Measurements from ENCODE around the gene KRABD2.
"Not testable (repeated sequence)": the region's sequence is repeated elsewhere in the genome, so short reads cannot be mapped to it uniquely, and the experiment has no call there.

The KRABD2 gene

GRCh38 chr17:8393470-8394231 lies 17.1 kb upstream of the KRABD2 start:
- DNase-seq (ENCODE audit: low read depth in 4 of 4, low spot score in 3 of 4): no peak

- no peak for DNase-seq (ENCODE audit: low read depth in 4 of 4, low spot score in 3 of 4)
These were observed 16.4 kb upstream of the KRABD2 start for GRCh38 chr17:8392674-8393469.

DNA sequence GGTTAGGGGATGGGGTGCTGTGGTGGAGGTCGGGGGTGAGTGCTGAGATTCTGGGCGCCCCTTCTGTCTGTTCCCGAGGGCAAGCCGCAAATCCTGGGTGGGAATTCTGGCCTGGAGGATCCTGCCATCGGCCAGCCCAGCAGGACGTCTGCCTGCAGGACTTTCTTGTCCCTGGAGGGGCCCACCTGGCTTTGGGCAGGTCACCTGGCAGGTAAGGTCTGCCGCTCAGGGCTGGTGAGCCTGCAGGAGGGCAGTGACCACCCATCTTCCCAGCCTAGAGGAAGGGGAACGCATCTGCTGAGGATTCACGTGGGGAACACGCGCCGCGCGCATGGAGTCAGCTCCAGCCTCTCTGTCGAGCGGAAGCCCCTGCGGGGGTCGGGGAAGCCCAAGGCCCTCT lies 15.8 kb upstream of the KRABD2 start:
- DNase-seq (ENCODE audit: low read depth in 4 of 4, low spot score in 3 of 4): no peak

GRCh38 chr17:8391711-8392110 lies 15.2 kb upstream of the KRABD2 start:
- no peak for DNase-seq (ENCODE audit: low read depth in 4 of 4, low spot score in 3 of 4)

DNA sequence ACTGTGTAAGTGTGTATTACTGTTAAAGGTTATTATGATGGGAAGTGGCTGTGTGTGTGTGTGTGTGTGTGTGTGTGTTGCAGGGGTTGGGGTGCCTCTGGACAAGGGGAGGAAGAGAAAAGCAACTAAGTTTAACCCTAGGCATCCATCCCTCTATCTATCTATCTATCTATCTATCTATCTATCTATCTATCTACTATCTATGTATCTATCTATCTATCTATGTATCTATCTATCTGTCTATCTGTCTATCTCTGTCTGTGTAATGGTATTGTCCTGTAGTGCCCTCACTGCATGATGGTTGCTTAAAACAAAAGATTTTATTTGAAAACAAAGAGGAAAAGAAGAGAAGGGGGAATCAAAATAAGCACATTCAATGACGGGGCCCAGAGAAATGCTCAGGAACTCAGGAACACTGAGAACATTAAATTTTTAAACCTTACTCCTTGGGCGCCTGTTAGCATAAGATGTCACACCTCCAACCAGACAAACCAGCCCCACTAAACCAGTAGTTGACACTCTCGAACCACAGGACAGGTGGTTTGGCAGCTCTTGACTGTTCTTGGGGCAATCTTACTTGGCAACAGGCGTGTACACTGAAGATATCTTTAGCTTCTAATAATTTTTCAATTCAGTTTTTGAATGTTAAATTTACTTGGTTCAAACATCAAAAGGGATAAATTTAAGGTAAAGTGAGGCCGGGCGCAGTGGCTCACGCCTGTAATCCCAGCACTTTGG lies 11.6 kb upstream of the KRABD2 start:
- DNase-seq (ENCODE audit: low read depth in 4 of 4, low spot score in 3 of 4): no peak

- no peak for DNase-seq (ENCODE audit: low read depth in 4 of 4, low spot score in 3 of 4)
These were observed 10.3 kb upstream of the KRABD2 start for GRCh38 chr17:8386841-8387240.

GRCh38 chr17:8384801-8385378 lies 8.4 kb upstream of the KRABD2 start:
- DNase-seq (ENCODE audit: low read depth in 4 of 4, low spot score in 3 of 4): no peak

DNA sequence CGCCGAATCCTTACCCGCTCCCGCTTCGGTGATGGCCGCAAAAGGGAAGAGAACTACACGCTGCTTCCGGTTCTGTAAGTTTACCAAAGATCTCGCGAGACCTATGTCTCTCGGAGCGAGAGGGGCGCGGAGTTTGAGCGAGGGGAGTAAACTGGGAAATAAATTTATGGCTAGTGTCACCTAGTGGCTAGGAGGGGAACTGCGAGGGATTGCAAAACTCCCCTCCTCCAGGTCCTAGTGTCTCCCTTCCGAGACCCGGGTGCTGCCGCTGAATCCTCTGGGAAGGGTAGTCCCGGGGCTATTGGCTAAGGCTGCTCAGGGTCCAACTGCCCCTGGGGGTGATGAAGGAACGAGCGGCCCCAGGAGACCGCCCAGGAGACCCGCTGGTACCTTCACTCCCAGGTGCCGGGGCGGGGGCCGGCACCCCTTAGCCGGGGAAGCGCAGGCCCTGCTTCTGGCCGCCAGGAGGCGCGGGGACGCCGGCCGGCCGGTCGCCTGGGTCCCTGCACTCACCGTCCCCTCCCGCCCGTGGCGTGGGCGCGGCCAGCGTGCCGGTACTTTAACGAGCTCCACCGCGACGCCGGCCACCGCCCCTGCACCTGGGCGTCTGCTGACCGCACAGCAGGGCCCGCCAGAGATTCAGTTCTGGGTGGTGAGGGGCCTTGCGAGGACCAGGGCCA lies 6.8 kb upstream of the KRABD2 start, which contains the start of gene RPL26:
TSS of gene RPL26 (minus strand) at position 51 of the 680 bp plus-strand sequence. CDS start 883 bp downstream, outside the sequence.
- DNase-seq (ENCODE audit: low read depth in 4 of 4, low spot score in 3 of 4): peak; percentile 94 to 97 (median 96)

- no peak for DNase-seq (ENCODE audit: low read depth in 4 of 4, low spot score in 3 of 4)
These were observed 6.3 kb upstream of the KRABD2 start for GRCh38 chr17:8382880-8383142.

DNA sequence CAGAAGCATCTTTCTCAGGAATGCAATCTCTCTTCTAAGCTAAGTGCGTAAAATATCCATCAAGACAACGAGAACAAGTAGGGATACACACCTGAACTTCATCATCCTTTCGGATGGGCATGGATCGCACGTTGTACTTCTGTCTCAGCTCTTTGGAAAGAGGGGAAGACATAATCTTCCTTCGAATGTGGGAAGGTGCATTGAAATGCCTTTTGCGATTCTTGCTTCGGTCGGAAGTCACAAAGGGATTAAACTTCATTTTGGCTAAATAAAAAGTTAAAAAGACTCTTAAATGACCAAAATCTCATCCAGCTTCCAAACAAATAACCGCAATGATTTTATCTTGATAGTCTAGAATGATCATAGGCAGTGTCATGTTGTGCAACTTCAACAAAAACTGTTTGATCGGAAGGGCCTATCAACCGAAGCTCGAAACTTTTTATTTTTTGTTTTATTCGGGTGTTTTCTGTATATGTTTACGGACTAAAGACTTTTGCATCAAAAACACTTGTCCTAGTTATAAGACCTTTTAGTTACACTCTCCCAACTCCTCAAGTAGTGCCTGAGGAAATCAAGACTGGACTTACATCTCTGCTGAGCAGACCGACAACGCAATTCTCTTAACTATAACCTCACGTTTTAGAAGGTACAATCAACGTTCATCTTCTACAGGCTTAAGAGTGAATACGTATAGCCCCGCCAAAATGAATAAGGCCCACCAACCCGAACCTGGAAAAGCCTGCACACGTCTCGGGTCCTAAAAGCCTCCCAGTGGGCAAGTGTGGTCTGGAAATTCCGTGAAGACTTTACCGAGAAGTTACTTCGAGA lies 5.8 kb upstream of the KRABD2 start:
- DNase-seq (ENCODE audit: low read depth in 4 of 4, low spot score in 3 of 4): no peak

GRCh38 chr17:8380049-8380448 lies 3.5 kb upstream of the KRABD2 start:
- no peak for DNase-seq (ENCODE audit: low read depth in 4 of 4, low spot score in 3 of 4)

DNA sequence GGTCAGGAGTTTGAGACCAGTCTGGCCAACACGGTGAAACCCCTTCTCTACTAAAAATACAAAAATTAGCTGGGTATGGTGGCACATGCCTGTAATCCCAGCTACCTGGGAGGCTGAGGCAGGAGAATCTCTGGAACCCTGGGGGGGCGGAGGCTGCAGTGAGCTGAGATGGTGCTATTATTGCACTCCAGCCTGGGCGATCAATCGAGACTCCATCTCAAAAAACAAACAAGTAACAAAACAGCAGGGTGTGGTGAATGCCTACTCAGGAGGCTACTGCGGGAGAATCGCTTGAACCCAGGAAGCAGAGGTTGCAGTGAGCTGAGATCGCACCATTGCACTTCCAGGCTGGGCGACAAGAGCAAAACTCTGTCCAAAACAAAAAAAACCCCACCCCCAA lies 1.6 kb upstream of the KRABD2 start:
- DNase-seq (ENCODE audit: low read depth in 4 of 4, low spot score in 3 of 4): not testable (repeated sequence)

DNA sequence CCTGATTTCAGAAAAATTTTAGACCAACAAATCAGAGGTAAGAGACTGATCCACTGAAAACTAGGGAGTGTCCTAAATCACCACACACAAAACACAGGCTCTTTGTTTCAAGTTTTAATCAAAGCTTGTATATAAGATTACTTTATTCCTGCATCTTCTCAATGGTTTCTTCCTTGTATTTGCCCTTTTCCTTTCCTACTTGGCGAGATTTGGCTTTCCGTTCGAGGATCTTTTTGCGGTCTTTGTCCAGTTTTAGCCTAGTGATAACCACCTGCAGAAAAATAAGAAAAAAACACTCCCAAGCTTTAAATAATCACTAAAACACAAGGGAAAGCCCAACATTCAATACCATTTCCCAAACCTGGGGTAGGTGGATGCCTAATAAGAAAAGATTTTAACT lies 918 bp upstream of the KRABD2 start:
- no peak for DNase-seq (ENCODE audit: low read depth in 4 of 4, low spot score in 3 of 4)

GRCh38 chr17:8375738-8376259 lies 705 bp downstream of the KRABD2 start:
- DNase-seq (ENCODE audit: low read depth in 4 of 4, low spot score in 3 of 4): peak in 1 of 4 donors; percentile 47

DNA sequence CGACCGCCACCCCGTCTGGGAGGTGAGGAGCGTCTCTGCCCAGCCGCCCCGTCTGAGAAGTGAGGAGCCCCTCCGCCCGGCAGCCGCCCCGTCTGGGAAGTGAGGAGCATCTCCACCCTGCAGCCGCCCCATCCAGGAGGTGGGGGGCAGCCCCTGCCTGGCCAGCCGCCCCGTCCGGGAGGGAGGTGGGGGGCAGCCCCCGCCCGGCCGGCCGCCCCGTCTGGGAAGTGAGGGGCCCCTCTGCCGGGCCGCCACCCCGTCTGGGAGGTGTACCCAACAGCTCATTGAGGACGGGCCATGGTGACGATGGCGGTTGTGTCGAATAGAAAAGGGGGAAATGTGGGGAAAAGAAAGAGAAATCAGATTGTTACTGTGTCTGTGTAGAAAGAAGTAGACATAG lies 2.6 kb downstream of the KRABD2 start:
- not testable (repeated sequence) for DNase-seq (ENCODE audit: low read depth in 4 of 4, low spot score in 3 of 4)

DNA sequence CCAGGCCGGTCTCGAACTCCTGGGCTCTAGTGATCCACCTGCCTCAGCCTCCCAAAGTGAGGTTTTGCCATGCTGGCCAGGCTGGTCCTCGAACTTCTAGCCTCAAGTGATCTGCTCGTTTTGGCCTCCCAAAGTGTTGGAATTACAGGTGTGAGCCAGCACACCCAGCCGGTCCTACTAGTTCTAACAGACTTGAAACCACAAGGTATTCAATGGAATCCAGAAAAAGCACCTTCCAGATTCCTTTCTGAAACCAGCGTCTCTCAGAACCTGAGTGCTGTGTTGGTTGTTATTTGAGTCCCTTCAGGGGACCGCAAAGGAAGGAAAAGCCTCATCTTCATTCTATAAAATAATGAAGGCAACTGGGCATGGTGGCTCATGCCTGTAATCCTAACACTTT lies 4.1 kb downstream of the KRABD2 start:
- DNase-seq (ENCODE audit: low read depth in 4 of 4, low spot score in 3 of 4): no peak

GRCh38 chr17:8371786-8372185 lies 4.7 kb downstream of the KRABD2 start:
- no peak for DNase-seq (ENCODE audit: low read depth in 4 of 4, low spot score in 3 of 4)

DNA sequence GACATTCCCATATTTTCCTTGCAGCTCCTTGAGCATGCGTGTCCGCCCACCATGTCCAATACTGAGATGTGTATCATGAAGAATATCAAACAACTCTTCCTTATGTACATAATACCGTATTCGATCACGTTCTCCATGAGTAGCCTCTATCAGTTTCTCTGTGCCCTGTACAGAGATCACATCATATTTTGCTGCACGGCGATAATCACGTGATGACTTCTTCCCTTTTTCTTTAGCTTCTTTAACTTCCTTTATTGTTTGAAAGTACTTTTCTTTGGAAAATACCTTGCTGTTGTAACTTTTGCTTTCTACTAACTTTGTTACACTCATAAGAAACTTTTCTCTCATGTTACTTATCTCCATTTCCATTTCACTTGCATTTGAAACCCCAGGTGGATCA lies 6.6 kb downstream of the KRABD2 start:
- DNase-seq (ENCODE audit: low read depth in 4 of 4, low spot score in 3 of 4): no peak

DNA sequence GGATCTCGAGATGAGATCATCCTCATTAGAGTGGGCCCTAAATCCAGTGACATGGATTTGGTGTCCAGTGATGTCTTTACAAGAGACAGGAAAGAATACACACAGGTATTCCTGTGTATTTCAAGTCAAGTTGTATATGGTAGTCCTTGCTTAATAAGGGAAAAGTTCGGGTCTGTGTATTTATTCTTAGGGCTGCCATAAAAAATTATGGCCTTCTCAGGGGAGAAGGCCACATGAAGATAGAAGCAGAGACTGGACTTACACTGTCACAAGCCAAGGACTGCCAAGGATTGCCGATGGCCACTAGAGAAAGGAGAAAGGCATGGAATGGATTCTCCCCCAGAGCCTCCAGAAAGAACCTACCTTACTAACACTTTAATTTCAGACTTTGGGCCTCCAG lies 8.3 kb downstream of the KRABD2 start:
- DNase-seq (ENCODE audit: low read depth in 4 of 4, low spot score in 3 of 4): no peak

- no peak for DNase-seq (ENCODE audit: low read depth in 4 of 4, low spot score in 3 of 4)
These were observed 10.3 kb downstream of the KRABD2 start for GRCh38 chr17:8366231-8366630.

All from left renal pelvis (tissue), 4 donors.